CD14-positive monocyte (primary cell): ENCODE data around the gene TMED1. TPM values are rescaled to one million over a fixed set of nuclear protein-coding genes. Genes with fewer than 3 reads are reported as not detected.

Experiments used
- DNase-seq, 3 donors: peaks; one replicate each; pipeline ENCODE4 v3.0.0-alpha.2; 2011 to 2022
- H2AFZ ChIP-seq: 2 replicates; pipeline ENCODE4 v1.6.0; 2012; ENCODE audit warnings: mild to moderate bottlenecking, low read depth, low read length, inconsistent platforms; ENCODE audit not compliant: insufficient read depth, poor library complexity, severe bottlenecking
- H3K27ac ChIP-seq, 2 donors: 1 replicate in 1 of 2; 2 replicates in 1 of 2; pipeline ENCODE4 v1.5.1; 2012 to 2013; ENCODE audit warnings: low read length in 2 of 2, control low read depth in 1 of 2, inconsistent platforms in 1 of 2, low read depth in 1 of 2, mild to moderate bottlenecking in 1 of 2
- H3K27me3 ChIP-seq, 2 donors: one replicate each; pipeline versions ENCODE4 v1.6.0 to v1.6.1; 2011 to 2013; ENCODE audit warnings: low read length in 2 of 2; ENCODE audit not compliant: control insufficient read depth in 2 of 2, insufficient read depth in 2 of 2
- H3K36me3 ChIP-seq, 2 donors: replicated peaks in 1 of 2; 1 replicate in 1 of 2; 2 replicates in 1 of 2; pipeline versions ENCODE4 v1.5.1 to v1.6.1; 2012 to 2013; ENCODE audit warnings: low read length in 2 of 2, control low read depth in 1 of 2, inconsistent platforms in 1 of 2, mild to moderate bottlenecking in 1 of 2; ENCODE audit not compliant: insufficient read depth in 2 of 2, control insufficient read depth in 1 of 2
- H3K4me1 ChIP-seq, 2 donors: 1 replicate in 1 of 2; 2 replicates in 1 of 2; pipeline versions ENCODE4 v1.5.1 to v1.6.1; 2012 to 2013; ENCODE audit warnings: low read length in 2 of 2, control low read depth in 1 of 2, inconsistent platforms in 1 of 2, mild to moderate bottlenecking in 1 of 2, moderate library complexity in 1 of 2; ENCODE audit not compliant: insufficient read depth in 2 of 2, control insufficient read depth in 1 of 2
- H3K4me2 ChIP-seq: replicated peaks from 2 replicates; pipeline ENCODE3; 2012; ENCODE audit warnings: low read length, moderate library complexity, mild to moderate bottlenecking; ENCODE audit not compliant: poor library complexity, severe bottlenecking; ENCODE audit errors: extremely low read depth
- H3K4me3 ChIP-seq, 3 experiments: fragments of 200-600 bp in 1 of 3; sonication (generic) in 1 of 3; replicated peaks in 1 of 3; 1 replicate in 2 of 3; 2 replicates in 1 of 3; pipeline ENCODE4 v1.5.1; 2011 to 2013; ENCODE audit warnings: low read length in 3 of 3, mild to moderate bottlenecking in 3 of 3, control low read depth in 2 of 3, low read depth in 2 of 3, inconsistent platforms in 1 of 3, moderate library complexity in 1 of 3
- H3K79me2 ChIP-seq: 2 replicates; pipeline ENCODE4 v1.6.0; 2012; ENCODE audit warnings: mild to moderate bottlenecking, control low read depth, inconsistent platforms, low read length, moderate library complexity; ENCODE audit not compliant: insufficient read depth
- H3K9ac ChIP-seq: 2 replicates; pipeline ENCODE4 v1.6.0; 2017; ENCODE audit warnings: low read length, mild to moderate bottlenecking; ENCODE audit not compliant: insufficient read depth, poor library complexity, severe bottlenecking
- H3K9me3 ChIP-seq, 2 donors: replicated peaks in 1 of 2; 1 replicate in 1 of 2; 2 replicates in 1 of 2; pipeline versions ENCODE4 v1.5.1 to v1.6.1; 2012 to 2013; ENCODE audit warnings: low read length in 2 of 2, control low read depth in 1 of 2; ENCODE audit not compliant: control insufficient read depth in 1 of 2, insufficient read depth in 1 of 2
- H4K20me1 ChIP-seq: 2 replicates; pipeline ENCODE4 v1.6.0; 2012; ENCODE audit warnings: mild to moderate bottlenecking, low read length, control low read depth, moderate library complexity; ENCODE audit not compliant: insufficient read depth
- H3K27ac Mint-ChIP-seq, 7 donors: one replicate each; pipeline ENCODE4 v1.8.0; 2020; ENCODE audit warnings: mild to moderate bottlenecking in 7 of 7, mixed read lengths in 7 of 7, moderate library complexity in 6 of 7, inconsistent platforms in 2 of 7
- H3K27me3 Mint-ChIP-seq, 3 donors: one replicate each; pipeline ENCODE4 v1.8.0; 2021 to 2022; ENCODE audit warnings: low read depth in 3 of 3, mild to moderate bottlenecking in 3 of 3, mixed read lengths in 3 of 3, moderate library complexity in 3 of 3, inconsistent platforms in 1 of 3
- H3K36me3 Mint-ChIP-seq, 2 donors: one replicate each; pipeline ENCODE4 v1.8.0; 2020; ENCODE audit warnings: mixed read lengths in 2 of 2, inconsistent platforms in 1 of 2, mild to moderate bottlenecking in 1 of 2
- H3K4me1 Mint-ChIP-seq: one replicate; pipeline ENCODE4 v1.8.0; 2020; ENCODE audit warnings: mild to moderate bottlenecking, mixed read lengths
- H3K4me3 Mint-ChIP-seq, 2 donors: one replicate each; pipeline ENCODE4 v1.8.0; 2020; ENCODE audit warnings: mild to moderate bottlenecking in 2 of 2, mixed read lengths in 2 of 2, moderate library complexity in 1 of 2
- H3K9me3 Mint-ChIP-seq, 7 donors: one replicate each; pipeline ENCODE4 v1.8.0; 2020 to 2022; ENCODE audit warnings: mixed read lengths in 7 of 7, mild to moderate bottlenecking in 6 of 7, moderate library complexity in 6 of 7, inconsistent platforms in 2 of 7
- WGBS: methylation state at CpG from one replicate; pipeline ENCODE4 v1.1.5; 2013; ENCODE audit warnings: missing lambda C conversion rate; ENCODE audit not compliant: insufficient coverage; 5-methylcytosine and 5-hydroxymethylcytosine counted together
- intact Hi-C, 2 donors: fragments of 100-400 bp; cut with micrococcal nuclease; formaldehyde crosslinking; loops; one replicate each; pipeline versions ENCODE4 v1.15.0 to v1.15.1; 2023
- polyA plus RNA-seq, 3 donors: library from polyadenylated mRNA; depleted of rRNA in 1 of 3; unstranded in 2 of 3; stranded (reverse) in 1 of 3; fragments of 300-500 nt in 2 of 3; fragments of >200 nt in 1 of 3; fragmentation: Illumina TruSeq in 2 of 3; gene quantifications; 1 replicate in 2 of 3; 2 replicates in 1 of 3; pipeline ENCODE4 v1.2.3, GENCODE V29; 2012 to 2021
- TF ChIP-seq, protein P1 (sequence below): fragments of 200-600 bp; IDR thresholded peaks from one replicate; pipeline ENCODE4 v1.8.0; 2022; ENCODE audit warnings: antibody characterized with exemption, mild to moderate bottlenecking

Gene TMED1
- polyA plus RNA-seq, 3 donors = 23.2 to 56.7 (median 51.3) TPM

GRCh38 chr19:10842788-10843187 is 6.8 kb upstream of the TMED1 start:
- intact Hi-C loops = no loop called here
- no peak overlapping the region for H3K4me2 ChIP-seq
- no peak overlapping the region for H3K4me3 Mint-ChIP-seq
- no peak overlapping the region for H3K27ac ChIP-seq
- H3K27me3 Mint-ChIP-seq = peaks cover 0 to 13% (median 3%) of the 10 kb centered on the region in 3 donors
- WGBS = 92% methylated on average over 6 of the region's 7 CpGs
- H3K9me3 Mint-ChIP-seq = peaks cover 0 to 9% (median 5%) of the 10 kb centered on the region in 7 donors
- H3K79me2 ChIP-seq = peaks cover 4% of the 10 kb centered on the region
- H4K20me1 ChIP-seq = no peaks in the 10 kb centered on the region
- H3K9me3 ChIP-seq = peaks cover 0 to 3% of the 10 kb centered on the region in 2 donors
- peaks cover 8% of the 10 kb centered on the region for H3K4me1 Mint-ChIP-seq
- H3K27ac Mint-ChIP-seq = peak overlapping the region in 1 of 7 donors; percentile 27
- H3K9ac ChIP-seq = no peak overlapping the region
- no peaks in the 10 kb centered on the region for H3K27me3 ChIP-seq
- no peak for DNase-seq
- no peaks in the 10 kb centered on the region for H3K36me3 ChIP-seq
- H3K36me3 Mint-ChIP-seq = peaks cover 0 to 2% of the 10 kb centered on the region in 2 donors
- TF ChIP-seq, protein P1, sequence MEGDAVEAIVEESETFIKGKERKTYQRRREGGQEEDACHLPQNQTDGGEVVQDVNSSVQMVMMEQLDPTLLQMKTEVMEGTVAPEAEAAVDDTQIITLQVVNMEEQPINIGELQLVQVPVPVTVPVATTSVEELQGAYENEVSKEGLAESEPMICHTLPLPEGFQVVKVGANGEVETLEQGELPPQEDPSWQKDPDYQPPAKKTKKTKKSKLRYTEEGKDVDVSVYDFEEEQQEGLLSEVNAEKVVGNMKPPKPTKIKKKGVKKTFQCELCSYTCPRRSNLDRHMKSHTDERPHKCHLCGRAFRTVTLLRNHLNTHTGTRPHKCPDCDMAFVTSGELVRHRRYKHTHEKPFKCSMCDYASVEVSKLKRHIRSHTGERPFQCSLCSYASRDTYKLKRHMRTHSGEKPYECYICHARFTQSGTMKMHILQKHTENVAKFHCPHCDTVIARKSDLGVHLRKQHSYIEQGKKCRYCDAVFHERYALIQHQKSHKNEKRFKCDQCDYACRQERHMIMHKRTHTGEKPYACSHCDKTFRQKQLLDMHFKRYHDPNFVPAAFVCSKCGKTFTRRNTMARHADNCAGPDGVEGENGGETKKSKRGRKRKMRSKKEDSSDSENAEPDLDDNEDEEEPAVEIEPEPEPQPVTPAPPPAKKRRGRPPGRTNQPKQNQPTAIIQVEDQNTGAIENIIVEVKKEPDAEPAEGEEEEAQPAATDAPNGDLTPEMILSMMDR = no peak
- no peak overlapping the region for H3K4me3 ChIP-seq
- H2AFZ ChIP-seq = no peak overlapping the region
- H3K4me1 ChIP-seq = peaks cover 4 to 5% of the 10 kb centered on the region in 2 donors

- Mint-ChIP-seq H3K4me3 (no peak overlapping the region), H3K27ac (peak overlapping the region in 1 of 7 donors; percentile 11), H3K9me3 (peaks cover 2 to 11% (median 7%) of the 10 kb centered on the region in 7 donors), H3K27me3 (peaks cover 0 to 12% (median 3%) of the 10 kb centered on the region in 3 donors), H3K36me3 (peaks cover 0 to 3% of the 10 kb centered on the region in 2 donors), H3K4me1 (peaks cover 14% of the 10 kb centered on the region)
- no peak for DNase-seq
- 58% methylated on average over 4 of the region's 10 CpGs for WGBS
- peaks cover 15 to 18% of the 10 kb centered on the region in 2 donors for H3K4me1 ChIP-seq
- H3K9me3 ChIP-seq = peaks cover 0 to 8% of the 10 kb centered on the region in 2 donors
- no peak overlapping the region for H3K4me3 ChIP-seq
- no peak overlapping the region for H3K4me2 ChIP-seq
- TF ChIP-seq, protein P1 = no peak
- H3K79me2 ChIP-seq = no peaks in the 10 kb centered on the region
- peaks cover 0 to 3% of the 10 kb centered on the region in 2 donors for H3K36me3 ChIP-seq
- no peak overlapping the region for H2AFZ ChIP-seq
- peaks cover 11% of the 10 kb centered on the region for H4K20me1 ChIP-seq
- H3K9ac ChIP-seq = no peak overlapping the region
- no peaks in the 10 kb centered on the region for H3K27me3 ChIP-seq
- no peak overlapping the region for H3K27ac ChIP-seq
- intact Hi-C loops = loop anchor here in 1 of 2 donors (5.0 kb wide), 1 partner anchor 33 kb away; the partner anchor contains the start of gene CARM1
Measured at GRCh38 chr19:10839114-10840050, 3.4 kb upstream of the TMED1 start.
